BLaER1 (cell line): ENCODE results near the gene MCOLN2.

ENCODE experiments used
- H3K27ac ChIP-seq: shearing (Covaris generic); formaldehyde crosslinking; 2 replicates; pipeline ENCODE4 v1.8.1; 2022
- H3K27me3 ChIP-seq: shearing (Covaris generic); formaldehyde crosslinking; 2 replicates; pipeline ENCODE4 v1.8.1; 2022
- H3K36me3 ChIP-seq: shearing (Covaris generic); formaldehyde crosslinking; 2 replicates; pipeline ENCODE4 v1.8.1; 2022
- H3K4me1 ChIP-seq: shearing (Covaris generic); formaldehyde crosslinking; 2 replicates; pipeline ENCODE4 v1.8.1; 2022
- H3K4me2 ChIP-seq: shearing (Covaris generic); formaldehyde crosslinking; 2 replicates; pipeline ENCODE4 v1.8.1; 2022
- H3K4me3 ChIP-seq: shearing (Covaris generic); formaldehyde crosslinking; 2 replicates; pipeline ENCODE4 v1.8.1; 2022
- H3K9ac ChIP-seq: shearing (Covaris generic); formaldehyde crosslinking; 2 replicates; pipeline ENCODE4 v1.8.1; 2022
- H3K9me3 ChIP-seq: shearing (Covaris generic); formaldehyde crosslinking; 2 replicates; pipeline ENCODE4 v1.8.1; 2022
- H4K20me1 ChIP-seq: shearing (Covaris generic); formaldehyde crosslinking; 2 replicates; pipeline ENCODE4 v1.8.1; 2022
- Cebpa-rat ChIP-seq: shearing (Covaris generic); IDR thresholded peaks from 2 replicates; pipeline ENCODE4 v1.8.1; 2022

The MCOLN2 gene

GRCh38 chr1:84944767-84945486 lies 52.0 kb downstream of the MCOLN2 start:
- H3K27ac ChIP-seq, result peak overlapping the region; percentile 22; the same call in 1 of the 2 replicates
- H3K27me3 ChIP-seq, result no peaks in the 10 kb centered on the region
- H3K9me3 ChIP-seq, result peaks cover 10% of the 10 kb centered on the region; the same call in 1 of the 2 replicates
- TF ChIP-seq Cebpa-rat, result no peak
- H3K9ac ChIP-seq, result peak overlapping the region; percentile 44
- no peaks in the 10 kb centered on the region for H4K20me1 ChIP-seq
- H3K4me2 ChIP-seq, result peak overlapping the region; percentile 74
- peak overlapping the region; percentile 58 for H3K4me3 ChIP-seq
- no peaks in the 10 kb centered on the region for H3K36me3 ChIP-seq
- peaks cover 5% of the 10 kb centered on the region for H3K4me1 ChIP-seq

GRCh38 chr1:84941843-84942242 lies 55.1 kb downstream of the MCOLN2 start:
- Histone ChIP-seq H3K9ac (no peak overlapping the region), H3K27me3 (no peaks in the 10 kb centered on the region), H3K4me1 (peaks cover 11% of the 10 kb centered on the region), H3K36me3 (no peaks in the 10 kb centered on the region), H3K4me3 (no peak overlapping the region), H3K4me2 (no peak overlapping the region), H3K27ac (no peak overlapping the region), H4K20me1 (no peaks in the 10 kb centered on the region), H3K9me3 (no peaks in the 10 kb centered on the region)
- TF ChIP-seq Cebpa-rat, result no peak

GRCh38 chr1:84940481-84940880 lies 56.4 kb downstream of the MCOLN2 start:
- no peaks in the 10 kb centered on the region for H3K27me3 ChIP-seq
- H3K4me2 ChIP-seq, result no peak overlapping the region
- no peaks in the 10 kb centered on the region for H3K9me3 ChIP-seq
- H3K9ac ChIP-seq, result no peak overlapping the region
- peaks cover 11% of the 10 kb centered on the region; the same call in 1 of the 2 replicates for H3K4me1 ChIP-seq
- no peaks in the 10 kb centered on the region for H3K36me3 ChIP-seq
- TF ChIP-seq Cebpa-rat, result no peak
- H3K4me3 ChIP-seq, result no peak overlapping the region
- H3K27ac ChIP-seq, result no peak overlapping the region
- H4K20me1 ChIP-seq, result no peaks in the 10 kb centered on the region

GRCh38 chr1:84939761-84940160 lies 57.2 kb downstream of the MCOLN2 start:
- TF ChIP-seq Cebpa-rat, result no peak
- Histone ChIP-seq H3K9ac (no peak overlapping the region), H4K20me1 (no peaks in the 10 kb centered on the region), H3K4me2 (no peak overlapping the region), H3K4me1 (peaks cover 11% of the 10 kb centered on the region; the same call in 1 of the 2 replicates), H3K36me3 (no peaks in the 10 kb centered on the region), H3K27ac (no peak overlapping the region), H3K9me3 (no peaks in the 10 kb centered on the region), H3K27me3 (no peaks in the 10 kb centered on the region), H3K4me3 (no peak overlapping the region)

- no peak overlapping the region for H3K27ac ChIP-seq
- H3K9me3 ChIP-seq, result no peaks in the 10 kb centered on the region
- H3K36me3 ChIP-seq, result no peaks in the 10 kb centered on the region
- H3K27me3 ChIP-seq, result no peaks in the 10 kb centered on the region
- H3K4me2 ChIP-seq, result no peak overlapping the region
- no peaks in the 10 kb centered on the region for H4K20me1 ChIP-seq
- H3K9ac ChIP-seq, result no peak overlapping the region
- no peak overlapping the region for H3K4me3 ChIP-seq
- no peak for TF ChIP-seq Cebpa-rat
- H3K4me1 ChIP-seq, result peaks cover 11% of the 10 kb centered on the region; the same call in 1 of the 2 replicates
Observed at GRCh38 chr1:84939151-84939550, 57.8 kb downstream of the MCOLN2 start.

GRCh38 chr1:84936116-84936810 lies 60.6 kb downstream of the MCOLN2 start:
- H3K27me3 ChIP-seq, result no peaks in the 10 kb centered on the region
- no peak overlapping the region for H3K4me3 ChIP-seq
- H3K4me1 ChIP-seq, result peaks cover 11% of the 10 kb centered on the region; the same call in 1 of the 2 replicates
- H3K36me3 ChIP-seq, result no peaks in the 10 kb centered on the region
- no peak overlapping the region for H3K27ac ChIP-seq
- no peak for TF ChIP-seq Cebpa-rat
- H3K9ac ChIP-seq, result peak overlapping the region; percentile 1; the same call in 1 of the 2 replicates
- no peaks in the 10 kb centered on the region for H4K20me1 ChIP-seq
- H3K9me3 ChIP-seq, result no peaks in the 10 kb centered on the region
- H3K4me2 ChIP-seq, result peak overlapping the region; percentile 27

GRCh38 chr1:84933011-84933611 lies 63.8 kb downstream of the MCOLN2 start:
- H3K4me3 ChIP-seq, result no peak overlapping the region
- TF ChIP-seq Cebpa-rat, result no peak
- H3K27me3 ChIP-seq, result no peaks in the 10 kb centered on the region
- H3K36me3 ChIP-seq, result no peaks in the 10 kb centered on the region
- H3K9me3 ChIP-seq, result no peaks in the 10 kb centered on the region
- no peak overlapping the region for H3K9ac ChIP-seq
- H3K4me2 ChIP-seq, result no peak overlapping the region
- no peak overlapping the region for H3K27ac ChIP-seq
- no peaks in the 10 kb centered on the region for H4K20me1 ChIP-seq
- H3K4me1 ChIP-seq, result peaks cover 11% of the 10 kb centered on the region; the same call in 1 of the 2 replicates

GRCh38 chr1:84930831-84931230 lies 66.1 kb downstream of the MCOLN2 start:
- no peaks in the 10 kb centered on the region for H4K20me1 ChIP-seq
- no peaks in the 10 kb centered on the region for H3K27me3 ChIP-seq
- no peaks in the 10 kb centered on the region for H3K36me3 ChIP-seq
- H3K27ac ChIP-seq, result no peak overlapping the region
- H3K9me3 ChIP-seq, result no peaks in the 10 kb centered on the region
- no peaks in the 10 kb centered on the region for H3K4me1 ChIP-seq
- no peak overlapping the region for H3K9ac ChIP-seq
- TF ChIP-seq Cebpa-rat, result no peak
- no peak overlapping the region for H3K4me2 ChIP-seq
- H3K4me3 ChIP-seq, result no peak overlapping the region

- no peak for TF ChIP-seq Cebpa-rat
- no peak overlapping the region for H3K9ac ChIP-seq
- H3K4me1 ChIP-seq, result no peaks in the 10 kb centered on the region
- H4K20me1 ChIP-seq, result no peaks in the 10 kb centered on the region
- no peaks in the 10 kb centered on the region for H3K9me3 ChIP-seq
- no peak overlapping the region for H3K4me2 ChIP-seq
- H3K27me3 ChIP-seq, result no peaks in the 10 kb centered on the region
- no peaks in the 10 kb centered on the region for H3K36me3 ChIP-seq
- H3K4me3 ChIP-seq, result no peak overlapping the region
- no peak overlapping the region for H3K27ac ChIP-seq
Observed at GRCh38 chr1:84930329-84930728, 66.6 kb downstream of the MCOLN2 start.

- Histone ChIP-seq H3K36me3 (no peaks in the 10 kb centered on the region), H4K20me1 (no peaks in the 10 kb centered on the region), H3K9ac (no peak overlapping the region), H3K27me3 (no peaks in the 10 kb centered on the region), H3K9me3 (no peaks in the 10 kb centered on the region), H3K4me1 (no peaks in the 10 kb centered on the region), H3K27ac (no peak overlapping the region), H3K4me2 (no peak overlapping the region), H3K4me3 (no peak overlapping the region)
- TF ChIP-seq Cebpa-rat, result no peak
Observed at GRCh38 chr1:84929581-84929980, 67.3 kb downstream of the MCOLN2 start.
